Ramos (cell line): Measurements from ENCODE around the gene FOXN3.

Experiments used
- in situ Hi-C: fragments of 300-500 bp; cut with MboI; formaldehyde crosslinking; loops from one replicate; pipeline ENCODE4 v1.14.3; 2022; ENCODE audit warnings: low sequenced_read_pairs; ENCODE audit not compliant: unreplicated experiment

Gene FOXN3

DNA sequence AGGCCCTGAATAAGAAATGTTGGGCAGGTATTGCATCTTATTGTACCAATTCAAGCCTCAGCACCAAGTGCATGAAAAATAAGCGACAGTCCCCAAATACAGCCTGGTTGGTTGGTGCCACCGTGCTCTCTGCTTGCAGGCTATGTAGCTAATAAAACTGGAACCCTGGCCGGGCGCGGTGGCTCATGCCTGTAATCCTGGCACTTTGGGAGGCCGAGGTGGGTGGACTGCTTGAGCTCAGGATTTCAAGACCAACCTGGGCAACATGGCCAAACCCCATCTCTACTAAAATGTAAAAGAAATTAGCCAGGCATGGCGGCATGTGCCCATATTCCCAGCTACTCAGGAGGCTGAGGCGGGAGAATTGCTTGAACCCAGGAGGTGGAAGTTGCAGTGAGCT, 25.5 kb downstream of the FOXN3 start:
- in situ Hi-C loops = loop anchor here (25.0 kb wide), 1 partner anchor 996 kb away; the partner anchor contains the start of gene CALM1

DNA sequence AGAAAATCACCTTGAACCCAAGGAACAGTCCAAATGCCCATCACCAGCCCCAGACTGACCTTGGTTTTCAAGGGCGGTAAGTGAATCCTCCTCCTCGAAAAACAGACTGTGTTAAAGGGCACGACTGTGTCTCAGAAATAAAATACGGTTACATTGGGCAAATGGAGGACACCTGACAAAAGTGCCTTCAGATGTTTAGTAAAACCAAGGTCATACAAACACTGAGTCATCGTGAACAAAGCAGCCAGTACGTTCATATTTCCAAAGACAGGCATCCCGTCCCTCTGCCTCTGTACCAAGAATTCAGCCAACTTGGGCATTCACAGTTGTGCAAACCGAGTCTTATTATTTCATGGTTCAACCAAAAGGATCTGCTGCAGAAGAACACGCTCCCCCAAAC, 25.9 kb downstream of the FOXN3 start:
- in situ Hi-C loops = loop anchor here (25.0 kb wide), 1 partner anchor 996 kb away; the partner anchor contains the start of gene CALM1

DNA sequence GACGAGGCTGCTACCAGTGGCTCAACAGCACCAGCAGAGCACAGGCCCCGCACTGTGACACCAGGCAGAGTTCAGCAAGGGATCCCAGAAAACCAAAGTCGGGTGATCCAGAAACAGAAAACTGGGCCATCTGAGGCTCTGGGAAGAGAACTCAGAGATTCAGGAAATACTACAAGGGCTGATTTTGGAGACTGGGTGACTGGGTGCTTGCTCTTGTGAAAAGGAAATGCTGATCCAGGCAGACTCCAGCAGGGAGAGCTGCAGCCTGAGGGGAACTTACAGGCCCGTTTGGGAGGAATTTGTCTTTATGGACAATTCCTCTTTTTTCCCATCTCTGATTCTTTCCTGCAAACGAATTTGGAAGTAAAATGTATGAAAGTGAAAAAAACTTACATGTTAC, 28.2 kb downstream of the FOXN3 start:
- in situ Hi-C loops = loop anchor here (25.0 kb wide), 1 partner anchor 998 kb away; the partner anchor contains the start of gene CALM1

DNA sequence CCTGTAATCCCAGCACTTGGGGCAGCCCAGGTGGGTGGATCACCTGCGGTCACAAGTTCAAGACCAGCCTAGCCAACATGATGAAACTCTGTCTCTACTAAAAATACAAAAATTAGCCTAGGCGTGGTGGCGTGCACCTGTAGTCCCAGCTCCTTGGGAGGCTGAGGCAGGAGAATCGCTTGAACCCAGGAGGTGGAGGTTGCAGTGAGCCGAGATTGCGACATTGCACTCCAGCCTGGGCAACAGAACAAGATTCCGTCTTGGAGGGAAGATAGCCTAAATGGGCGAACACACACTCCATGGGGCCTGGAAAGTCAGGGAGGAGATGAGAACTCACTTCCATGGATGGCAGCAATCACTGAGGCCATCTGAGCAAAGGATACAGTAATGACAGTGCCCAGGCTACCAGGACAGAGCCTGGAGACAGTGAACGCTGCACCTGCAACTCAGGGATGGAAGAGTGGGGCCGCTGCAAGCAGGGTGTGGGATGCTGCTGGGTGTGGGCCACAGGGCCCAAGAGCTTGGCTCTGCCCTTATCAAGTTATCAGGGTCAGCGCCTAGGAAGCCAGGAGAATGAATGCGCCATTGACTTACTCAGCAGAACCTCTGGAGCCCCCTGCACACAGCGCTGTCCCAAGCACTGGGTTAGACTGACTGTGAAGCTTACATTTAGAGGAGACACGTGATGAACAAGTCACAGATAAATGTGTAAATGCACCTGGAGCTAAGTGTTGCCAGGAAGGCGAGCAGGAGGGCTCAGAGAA, 28.9 kb downstream of the FOXN3 start:
- in situ Hi-C loops = loop anchor here (25.0 kb wide), 1 partner anchor 999 kb away; the partner anchor contains the start of gene CALM1

DNA sequence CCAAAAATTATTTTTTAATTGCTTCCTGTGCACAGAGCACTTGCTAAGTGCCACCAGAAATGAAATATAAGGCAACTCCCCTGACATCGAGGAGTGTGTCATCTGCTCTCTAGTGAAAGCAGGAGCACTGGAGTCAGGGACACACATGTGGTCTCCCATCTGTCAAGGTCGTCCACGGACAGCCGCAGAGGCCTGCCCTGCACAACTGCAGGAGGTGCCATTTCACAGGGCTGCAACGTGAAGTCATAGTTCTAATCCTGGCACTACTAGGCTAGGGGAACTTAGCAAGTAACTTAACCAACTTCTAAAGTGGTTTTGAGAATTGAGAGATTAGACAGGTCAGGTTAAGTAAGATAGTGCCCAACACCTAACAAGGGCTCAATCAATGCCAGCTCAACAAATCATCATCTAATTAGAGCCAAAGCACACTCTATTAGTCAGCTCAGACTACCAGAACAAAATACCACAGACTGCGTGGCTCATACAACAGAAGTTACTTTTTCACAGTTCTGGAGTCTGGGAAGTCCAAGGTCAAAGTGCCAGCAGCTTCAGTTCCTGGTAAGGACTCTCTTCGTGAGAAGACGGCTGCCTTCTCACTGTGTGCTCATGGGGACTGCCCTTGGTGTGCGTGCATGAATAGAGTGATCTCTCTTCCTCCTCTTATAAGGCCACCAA, 30.7 kb downstream of the FOXN3 start:
- in situ Hi-C loops = loop anchor here (25.0 kb wide), 1 partner anchor 1001 kb away; the partner anchor contains the start of gene CALM1

DNA sequence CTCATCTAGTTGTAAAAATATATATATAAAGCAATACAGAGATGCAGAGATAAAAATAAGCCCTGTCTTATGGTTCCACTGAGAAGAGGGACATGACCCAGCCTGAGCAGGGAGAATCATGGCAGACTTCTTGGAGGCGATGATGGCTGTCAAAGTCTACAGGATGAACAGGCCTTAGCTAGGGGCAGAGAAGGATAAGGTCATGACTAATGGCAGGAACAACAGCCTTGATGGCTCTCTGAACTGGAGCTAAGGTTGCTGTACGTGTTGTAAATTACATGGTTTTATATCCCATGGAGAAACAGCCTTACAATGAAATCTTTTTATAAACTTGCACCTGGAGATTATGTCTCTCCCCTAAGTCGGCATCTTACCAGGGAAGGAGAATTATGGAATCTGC, 32.4 kb downstream of the FOXN3 start:
- in situ Hi-C loops = loop anchor here (25.0 kb wide), 1 partner anchor 1003 kb away; the partner anchor contains the start of gene CALM1

DNA sequence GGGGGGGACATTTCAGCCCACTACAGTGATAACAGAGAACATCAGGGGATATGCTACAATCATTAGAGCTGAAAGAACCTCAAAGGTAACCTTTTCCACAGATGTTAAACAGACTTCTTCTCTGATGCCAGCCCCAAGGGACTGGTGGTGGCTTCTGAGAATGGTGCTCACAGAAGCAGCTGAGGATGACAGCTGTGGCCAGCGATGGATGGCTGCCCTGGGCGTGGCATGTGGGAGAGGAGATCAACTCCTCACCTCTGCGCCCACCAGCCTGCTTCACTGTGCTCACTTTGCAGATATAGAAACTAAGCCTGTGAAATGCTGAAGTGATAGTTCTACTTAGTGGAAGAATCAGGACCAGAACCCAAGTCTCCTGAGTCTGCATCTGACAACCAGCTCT, 33.0 kb downstream of the FOXN3 start:
- in situ Hi-C loops = loop anchor here (25.0 kb wide), 1 partner anchor 1003 kb away; the partner anchor contains the start of gene CALM1

DNA sequence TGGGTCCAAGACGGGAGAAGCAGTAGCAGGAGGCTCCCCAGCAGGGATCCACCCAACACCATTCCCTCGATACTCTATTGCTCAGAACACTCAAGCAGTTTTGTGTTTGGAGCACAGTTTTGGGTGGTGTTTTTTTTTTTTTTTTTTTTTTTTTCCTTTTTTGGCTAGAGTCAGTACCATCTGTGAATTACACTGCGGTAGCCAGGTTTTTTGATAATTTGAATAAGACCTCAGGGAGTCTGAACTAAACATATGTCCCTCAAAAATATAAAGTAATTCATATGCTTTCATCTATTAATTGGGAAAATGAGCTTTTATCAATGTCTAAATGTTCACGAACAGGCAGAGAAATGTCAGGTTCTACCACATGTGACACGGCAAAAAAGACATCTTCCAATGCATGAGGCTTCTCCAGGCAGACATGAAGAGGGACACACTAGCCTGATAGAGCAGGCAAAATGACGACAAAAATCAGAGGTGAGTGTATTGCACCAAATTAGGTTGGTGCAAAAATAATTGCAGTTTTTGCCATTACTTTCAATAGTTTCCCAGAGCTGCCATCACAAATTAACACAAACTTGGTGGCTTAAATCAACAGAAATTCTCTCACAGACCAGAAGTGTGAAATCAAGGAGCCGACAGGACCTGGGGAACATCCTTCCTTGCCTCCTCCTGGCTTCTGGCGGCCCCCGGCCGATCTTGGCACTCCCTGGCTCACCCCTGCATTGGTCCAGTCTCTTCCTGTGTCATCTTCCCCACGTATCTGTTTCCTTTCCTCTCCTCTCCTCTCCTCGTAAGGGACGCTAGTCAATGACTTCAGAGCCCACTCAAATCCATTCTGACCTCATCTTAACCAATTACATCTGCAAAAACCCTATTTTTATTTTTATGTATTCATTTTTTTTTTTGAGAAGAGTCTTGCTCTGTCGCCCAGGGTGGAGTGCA, 33.9 kb downstream of the FOXN3 start:
- in situ Hi-C loops = loop anchor here (25.0 kb wide), 1 partner anchor 1004 kb away; the partner anchor contains the start of gene CALM1

DNA sequence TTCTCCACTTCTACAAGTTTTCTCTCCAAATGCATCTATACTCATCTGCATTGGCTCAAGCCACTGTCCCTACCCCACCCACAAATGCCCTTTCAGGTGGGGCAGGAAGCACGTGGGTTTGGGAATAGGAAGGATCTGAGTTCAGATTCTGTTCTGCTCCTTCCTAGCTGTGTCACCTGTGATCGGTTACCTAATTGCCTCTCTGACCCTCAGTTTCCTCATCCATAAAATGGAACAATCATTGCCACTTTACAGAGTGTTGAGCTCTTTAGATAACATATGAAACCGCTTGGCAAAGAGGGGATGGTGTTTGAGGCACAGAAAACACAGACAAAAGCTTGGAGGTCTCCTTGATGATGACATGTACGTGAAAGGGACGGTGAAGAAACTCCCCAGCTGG, 34.5 kb downstream of the FOXN3 start:
- in situ Hi-C loops = loop anchor here (25.0 kb wide), 1 partner anchor 1005 kb away; the partner anchor contains the start of gene CALM1

DNA sequence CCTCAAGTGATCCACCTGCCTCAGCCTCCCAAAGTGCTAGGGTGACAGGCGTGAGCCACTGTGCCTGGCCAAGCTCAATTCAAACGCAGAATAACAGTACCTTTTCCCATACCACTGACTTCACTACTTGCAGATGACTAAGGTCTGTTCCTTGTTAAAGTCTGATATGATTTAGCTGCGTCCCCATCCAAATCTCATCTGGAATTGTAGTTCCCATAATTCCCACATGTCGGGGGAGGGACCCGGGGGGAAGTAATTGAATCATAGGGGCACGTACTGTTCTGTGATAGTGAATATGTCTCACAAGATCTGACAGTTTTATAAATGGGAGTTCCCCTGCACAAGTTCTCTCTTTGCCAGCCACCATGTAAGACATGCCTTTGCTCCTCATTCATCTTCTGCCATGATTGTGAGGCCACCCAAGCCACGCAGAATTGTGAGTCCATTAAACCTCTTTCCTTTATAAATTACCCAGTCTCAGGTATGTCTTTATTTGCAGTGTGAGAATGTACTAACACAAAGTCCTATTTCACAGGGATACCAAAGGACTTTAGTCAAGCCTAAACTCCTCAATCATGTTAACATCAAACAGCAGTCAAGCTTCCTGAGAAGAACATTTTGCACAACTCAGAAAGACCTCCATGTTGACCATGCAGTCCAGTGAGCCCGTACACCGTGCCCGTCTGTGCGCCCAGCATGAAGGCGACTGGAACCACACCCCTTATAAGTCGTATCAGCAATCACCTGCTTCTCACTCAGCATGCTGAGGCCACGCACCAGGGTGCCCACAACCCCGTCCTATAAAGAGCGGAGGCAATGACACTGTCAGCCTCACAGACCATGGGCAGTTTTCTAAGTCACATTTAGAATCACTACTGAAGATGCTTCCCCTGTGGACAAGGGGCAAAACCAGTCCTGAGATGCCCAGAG, 36.9 kb downstream of the FOXN3 start:
- in situ Hi-C loops = loop anchor here (25.0 kb wide), 1 partner anchor 1007 kb away; the partner anchor contains the start of gene CALM1

DNA sequence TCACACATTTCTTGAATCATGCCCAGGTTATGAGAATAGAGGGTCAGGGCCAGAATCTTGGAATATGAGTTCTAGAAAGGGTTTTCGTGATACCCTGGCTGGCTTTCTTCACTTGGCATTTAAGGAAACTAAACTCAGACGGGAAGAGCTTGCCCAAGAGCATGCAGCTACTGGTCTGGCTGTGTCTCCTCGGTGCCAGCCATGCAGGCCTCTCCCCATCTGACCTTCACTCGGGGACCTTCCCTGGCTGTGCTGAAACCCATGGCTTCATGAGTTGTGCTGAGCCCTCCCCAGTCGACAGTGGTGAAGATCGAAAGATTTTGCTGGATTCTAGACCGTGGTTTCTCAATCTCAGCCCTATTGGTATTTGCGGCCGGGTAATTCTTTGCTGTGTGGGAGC, 38.0 kb downstream of the FOXN3 start:
- in situ Hi-C loops = loop anchor here (25.0 kb wide), 1 partner anchor 1008 kb away; the partner anchor contains the start of gene CALM1

DNA sequence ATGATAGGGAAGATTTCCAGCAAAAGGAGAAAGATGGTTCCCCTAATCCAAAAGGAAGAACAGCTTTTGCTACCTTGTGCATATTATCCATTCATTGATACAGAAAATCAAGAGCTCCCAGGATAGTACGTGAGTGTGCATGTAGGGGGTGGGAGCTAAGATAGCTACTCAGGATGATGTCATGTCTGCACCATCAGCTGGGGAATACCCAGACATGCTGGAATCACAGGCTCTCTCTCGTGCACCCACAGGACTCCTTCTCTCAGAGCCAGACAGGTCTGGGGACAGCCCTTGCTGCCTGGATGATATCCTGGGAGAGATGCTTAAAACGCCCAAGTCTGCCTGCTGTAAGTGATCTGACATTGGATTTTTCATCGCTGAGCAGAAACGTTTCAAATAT, 38.9 kb downstream of the FOXN3 start:
- in situ Hi-C loops = loop anchor here (25.0 kb wide), 1 partner anchor 1009 kb away; the partner anchor contains the start of gene CALM1

DNA sequence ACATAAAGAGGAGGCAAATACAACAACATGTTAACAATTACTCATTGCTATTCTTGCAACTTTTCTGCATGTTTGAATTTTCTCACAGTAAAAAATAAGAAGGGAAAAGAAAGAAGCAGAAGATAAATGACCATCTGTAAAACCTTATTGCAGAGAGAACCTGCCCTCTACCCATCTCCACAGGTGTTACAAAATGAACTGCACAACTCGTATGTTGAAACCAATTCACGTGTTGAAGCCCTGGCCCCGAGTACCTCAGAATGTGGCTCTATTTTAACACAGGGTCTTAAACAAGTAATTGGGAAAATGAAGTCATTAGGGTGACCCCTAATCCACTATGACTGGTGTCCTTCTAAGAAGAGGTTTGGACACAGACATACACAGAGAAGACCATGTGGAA, 39.5 kb downstream of the FOXN3 start:
- in situ Hi-C loops = loop anchor here (25.0 kb wide), 1 partner anchor 1010 kb away; the partner anchor contains the start of gene CALM1

DNA sequence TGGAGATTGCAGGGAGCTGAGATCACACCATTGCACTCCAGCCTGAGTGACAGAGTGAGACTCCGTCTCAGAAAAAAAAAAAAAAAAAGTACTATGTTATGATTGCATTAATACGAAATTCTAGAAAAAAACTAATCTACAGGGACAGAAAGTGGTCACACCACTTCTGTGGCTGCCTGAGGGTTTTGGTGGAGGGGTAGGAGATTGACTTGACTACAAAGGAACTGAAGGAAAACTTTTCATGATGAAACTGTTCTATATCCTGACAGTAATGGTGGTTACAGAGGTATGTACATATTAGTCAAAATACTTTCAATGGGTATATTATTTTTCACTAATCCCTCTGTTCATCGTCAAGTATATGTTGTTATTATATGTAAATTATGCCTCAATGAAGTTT, 42.1 kb downstream of the FOXN3 start:
- in situ Hi-C loops = loop anchor here (25.0 kb wide), 1 partner anchor 1012 kb away; the partner anchor contains the start of gene CALM1

DNA sequence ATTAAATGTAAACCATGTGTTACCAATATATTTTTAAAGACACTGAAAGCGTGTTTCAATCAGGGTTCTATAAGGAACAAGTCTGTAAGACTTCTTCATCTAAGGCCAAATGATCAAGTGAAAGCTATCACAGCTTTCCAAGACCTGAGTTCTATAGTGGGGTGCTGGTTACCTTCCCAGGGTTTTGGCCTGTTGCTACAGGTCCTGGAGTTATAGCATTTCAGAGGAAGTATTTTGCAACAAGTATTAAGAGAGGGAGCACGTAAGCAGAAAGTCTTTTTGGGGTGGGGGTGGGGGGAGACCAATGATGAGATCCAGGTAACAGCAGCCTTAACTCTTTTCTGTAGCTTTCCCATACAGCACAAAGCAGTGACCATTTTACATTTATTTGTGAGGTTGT, 43.8 kb downstream of the FOXN3 start:
- in situ Hi-C loops = no loop called here

DNA sequence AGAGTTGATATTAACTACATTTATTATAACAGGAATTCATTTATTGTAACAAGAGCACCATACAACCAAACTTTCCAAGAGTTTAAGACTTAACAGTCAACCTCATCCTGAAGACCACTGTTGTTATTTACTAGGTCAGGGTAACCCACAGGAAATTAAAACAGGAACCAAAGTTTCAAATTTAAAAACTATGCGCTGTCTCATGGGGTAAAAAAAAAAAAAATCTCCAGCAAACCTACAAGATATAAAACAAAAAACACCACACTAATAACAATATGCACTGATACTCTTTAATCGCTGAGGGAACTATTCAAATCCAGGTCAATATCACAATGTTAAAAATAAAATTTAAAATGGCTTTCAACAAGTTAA, 44.5 kb downstream of the FOXN3 start:
- in situ Hi-C loops = no loop called here

DNA sequence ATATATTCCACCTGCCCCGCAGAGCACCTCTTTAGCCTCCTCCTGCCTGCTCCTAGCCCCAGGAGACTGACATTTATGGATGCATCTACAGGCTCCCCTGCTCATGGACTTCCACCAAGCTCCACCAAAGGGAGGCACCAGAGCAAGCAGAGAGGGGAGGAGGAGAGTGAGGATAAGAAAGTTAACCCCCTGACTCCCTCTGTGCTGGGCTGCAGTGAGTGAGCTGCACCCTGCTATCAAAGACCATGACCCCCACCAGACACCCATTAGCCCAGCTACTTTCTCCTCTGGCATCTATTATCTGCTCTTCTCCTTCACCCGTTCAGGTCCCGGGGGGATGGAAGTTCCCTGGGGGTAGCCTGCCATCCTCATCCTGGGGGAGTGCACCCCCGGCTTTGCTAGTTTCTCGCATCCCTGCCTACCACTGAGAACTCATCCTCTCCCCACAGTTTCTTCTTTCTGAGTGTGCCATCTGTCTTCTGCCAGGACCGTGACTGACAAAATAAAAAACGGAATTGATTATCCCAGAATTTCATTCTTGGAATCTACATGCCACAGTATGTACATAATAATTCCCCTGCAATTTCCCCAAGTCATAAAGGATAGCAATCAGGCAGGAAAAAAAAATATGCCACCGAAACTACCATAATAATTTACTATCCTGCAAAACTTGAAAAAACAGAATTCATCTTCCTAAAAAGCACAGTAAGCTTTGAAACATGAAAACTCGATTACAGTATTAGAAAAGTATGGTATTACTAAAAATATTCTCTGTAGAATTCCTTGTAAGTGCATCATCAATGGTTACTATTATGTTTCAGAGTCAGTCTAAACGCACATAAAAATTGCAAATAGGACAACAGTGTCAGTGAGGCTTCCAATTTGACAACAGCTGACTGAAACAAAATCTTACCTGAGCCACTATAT, 45.2 kb downstream of the FOXN3 start:
- in situ Hi-C loops = no loop called here

DNA sequence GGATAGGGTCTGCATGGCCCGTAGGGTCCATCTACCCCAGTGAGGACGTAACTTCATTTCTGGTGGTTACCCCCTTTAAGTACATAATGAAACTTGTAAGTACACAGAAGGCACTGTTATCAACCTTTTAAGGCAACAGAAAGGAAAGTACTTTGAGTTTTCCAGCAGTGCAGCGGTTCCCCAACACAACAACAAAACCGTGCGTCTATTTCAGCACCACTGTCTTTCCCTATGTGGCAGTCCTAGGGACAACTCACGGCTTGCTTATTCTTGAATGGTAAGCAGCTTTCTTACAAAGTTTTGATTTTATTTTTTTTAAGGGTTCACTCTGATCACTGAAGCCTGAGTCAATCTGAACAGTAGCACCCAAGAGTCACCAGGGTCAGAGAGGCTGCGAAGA, 46.3 kb downstream of the FOXN3 start:
- in situ Hi-C loops = no loop called here
